GM12864 (cell line): ENCODE results near the gene ANO10.
"Not testable (repeated sequence)": the region's sequence is repeated elsewhere in the genome, so short reads cannot be mapped to it uniquely, and the experiment has no call there.

Experiments
- DNase-seq: peaks from one replicate; pipeline ENCODE4 v3.0.0-alpha.2; 2011; ENCODE audit warnings: low read depth
- H3K4me3 ChIP-seq: 2 replicates; pipeline ENCODE4 v1.5.1; 2011; ENCODE audit warnings: mild to moderate bottlenecking, low read depth, low read length, control low read depth
- CTCF ChIP-seq: IDR thresholded peaks from 2 replicates; pipeline ENCODE4 v1.5.1; 2011; ENCODE audit warnings: low read depth, mild to moderate bottlenecking, moderate library complexity, low read length, control low read depth, inconsistent platforms; ENCODE audit errors: missing control alignments

Gene ANO10

GRCh38 chr3:43497422-43497821 is 124.4 kb downstream of the ANO10 start:
- no peak for TF ChIP-seq CTCF
- no peak overlapping the region for H3K4me3 ChIP-seq
- DNase-seq: no peak

GRCh38 chr3:43496740-43497375 is 125.0 kb downstream of the ANO10 start:
- no peak for TF ChIP-seq CTCF
- H3K4me3 ChIP-seq: no peak overlapping the region
- DNase-seq: no peak

GRCh38 chr3:43492932-43493331 is 128.9 kb downstream of the ANO10 start:
- DNase-seq, H3K4me3 ChIP-seq: not testable (repeated sequence)

- DNase-seq, H3K4me3 ChIP-seq: not testable (repeated sequence)
Measured at GRCh38 chr3:43491807-43492206, 130.0 kb downstream of the ANO10 start.

GRCh38 chr3:43490640-43491185 is 131.1 kb downstream of the ANO10 start:
- no peak overlapping the region for H3K4me3 ChIP-seq
- no peak for TF ChIP-seq CTCF
- no peak for DNase-seq

GRCh38 chr3:43489930-43490329 is 131.9 kb downstream of the ANO10 start:
- DNase-seq: no peak
- no peak for TF ChIP-seq CTCF
- no peak overlapping the region for H3K4me3 ChIP-seq

GRCh38 chr3:43485931-43486330 is 135.9 kb downstream of the ANO10 start:
- no peak for DNase-seq
- TF ChIP-seq CTCF: no peak
- no peak overlapping the region for H3K4me3 ChIP-seq

- TF ChIP-seq CTCF: no peak
- no peak overlapping the region for H3K4me3 ChIP-seq
- no peak for DNase-seq
Measured at GRCh38 chr3:43484926-43485488, 136.8 kb downstream of the ANO10 start.
